HG02840 (cell line): ENCODE measurements around the gene TP53I3.
A peak's percentile ranks its signal among the peaks of the same experiment; 100 is the strongest.
"Not testable (repeated sequence)": the region's sequence is repeated elsewhere in the genome, so short reads cannot be mapped to it uniquely, and the experiment has no call there.

Experiments
- ATAC-seq: cut with Tn5 transposase; IDR thresholded peaks from one replicate; pipeline ENCODE4 v1.9.1; 2021; ENCODE audit warnings: mild to moderate bottlenecking, moderate library complexity, moderate number of reproducible peaks; ENCODE audit not compliant: unreplicated experiment, low FRiP score

The TP53I3 gene

DNA sequence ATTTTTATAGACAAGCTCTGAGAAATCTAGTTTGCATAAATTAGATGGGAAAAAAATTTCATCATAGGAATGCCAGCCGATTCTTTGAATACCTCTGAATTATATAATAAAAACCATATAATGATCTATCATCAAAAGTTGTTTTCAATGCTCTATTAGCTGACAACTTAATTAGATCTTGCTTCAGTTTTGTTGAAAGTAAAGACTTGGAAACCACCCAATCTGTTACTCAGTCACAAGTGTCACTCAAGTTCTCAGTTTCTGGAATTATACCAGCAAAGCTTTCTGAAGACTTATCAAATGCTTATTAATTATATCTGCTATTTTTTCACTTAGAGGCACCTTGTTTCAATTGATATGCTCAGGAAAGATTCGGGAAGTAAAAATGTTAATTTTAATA is 17.4 kb upstream of the TP53I3 start:
- ATAC-seq, result no peak

DNA sequence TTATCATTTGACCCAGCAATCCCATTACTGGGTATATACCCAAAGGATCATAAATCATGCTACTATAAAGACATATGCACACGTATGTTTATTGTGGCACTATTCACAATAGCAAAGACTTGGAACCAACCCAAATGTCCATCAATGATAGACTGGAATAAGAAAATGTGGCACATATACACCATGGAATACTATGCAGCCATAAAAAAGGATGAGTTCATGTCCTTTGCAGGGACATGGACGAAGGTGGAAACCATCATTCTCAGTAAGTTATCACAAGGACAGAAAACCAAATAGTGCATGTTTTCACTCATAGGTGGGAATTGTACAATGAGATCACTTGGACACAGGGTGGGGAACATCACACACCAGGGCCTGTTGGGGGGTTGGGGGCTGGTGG is 16.1 kb upstream of the TP53I3 start:
- ATAC-seq, result not testable (repeated sequence)

- not testable (repeated sequence) for ATAC-seq
Measured at GRCh38 chr2:24095171-24095677, 10.6 kb upstream of the TP53I3 start.

- not testable (repeated sequence) for ATAC-seq
Measured at GRCh38 chr2:24093270-24093669, 8.6 kb upstream of the TP53I3 start.

DNA sequence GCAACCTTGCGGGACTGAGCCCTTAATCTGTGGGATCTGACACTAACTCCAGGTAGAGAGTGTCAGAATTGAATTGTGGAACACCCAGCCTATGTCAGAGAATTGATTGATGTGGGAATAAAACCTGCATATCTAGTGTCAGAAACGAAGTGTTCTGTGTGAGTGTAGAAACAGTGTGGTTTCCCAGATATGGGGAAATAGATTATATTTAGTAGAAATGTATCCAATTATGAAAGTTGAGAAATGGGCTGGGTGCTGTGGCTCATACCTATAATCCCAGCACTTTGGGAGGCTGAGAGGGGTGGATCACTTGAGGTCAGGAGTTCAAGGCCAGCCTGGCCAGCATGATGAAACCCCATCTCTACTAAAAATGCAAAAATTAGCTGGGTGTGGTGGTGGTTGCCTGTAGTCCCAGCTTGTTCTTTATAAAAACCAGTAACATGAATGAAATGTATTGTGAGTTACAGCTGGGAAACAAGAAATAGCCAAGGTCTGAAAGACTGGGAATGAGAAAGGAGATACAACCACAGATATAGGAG is 4.3 kb upstream of the TP53I3 start:
- no peak for ATAC-seq

GRCh38 chr2:24087032-24087431 is 2.4 kb upstream of the TP53I3 start:
- ATAC-seq, result no peak

DNA sequence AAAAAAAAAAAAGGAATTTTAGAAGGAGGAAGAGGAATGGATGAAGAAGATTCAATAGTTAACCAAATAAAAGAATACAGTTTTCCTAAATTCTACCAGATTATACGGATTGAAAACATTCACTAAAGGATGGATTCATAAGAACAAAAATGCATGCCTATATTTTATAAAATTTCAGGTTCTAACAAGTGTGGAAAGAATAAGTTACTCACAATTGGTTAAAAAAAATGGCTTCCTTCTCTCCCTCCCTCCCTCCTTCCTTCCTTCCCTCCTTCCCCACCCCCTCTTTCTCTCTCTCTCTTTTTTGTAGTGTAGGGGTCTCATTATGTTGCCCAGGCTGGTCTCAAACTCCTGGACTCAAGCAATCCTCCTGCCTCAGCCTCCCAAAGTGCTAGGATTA is 1.6 kb upstream of the TP53I3 start:
- ATAC-seq, result no peak

DNA sequence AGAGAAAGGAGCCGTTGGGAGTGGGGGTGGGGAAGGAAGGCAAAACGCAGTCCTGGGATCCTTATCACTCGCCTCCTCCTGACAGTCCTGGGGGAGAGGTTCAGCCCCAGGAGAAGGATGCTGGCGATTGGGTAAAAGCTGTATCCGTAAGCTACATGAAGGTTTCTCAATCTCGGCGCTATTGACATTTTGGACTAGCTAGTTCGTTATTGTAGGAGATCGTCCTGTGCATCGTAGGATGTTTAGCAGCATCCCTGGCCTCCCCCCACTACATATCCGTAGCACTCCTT is 511 bp upstream of the TP53I3 start:
- no peak for ATAC-seq

DNA sequence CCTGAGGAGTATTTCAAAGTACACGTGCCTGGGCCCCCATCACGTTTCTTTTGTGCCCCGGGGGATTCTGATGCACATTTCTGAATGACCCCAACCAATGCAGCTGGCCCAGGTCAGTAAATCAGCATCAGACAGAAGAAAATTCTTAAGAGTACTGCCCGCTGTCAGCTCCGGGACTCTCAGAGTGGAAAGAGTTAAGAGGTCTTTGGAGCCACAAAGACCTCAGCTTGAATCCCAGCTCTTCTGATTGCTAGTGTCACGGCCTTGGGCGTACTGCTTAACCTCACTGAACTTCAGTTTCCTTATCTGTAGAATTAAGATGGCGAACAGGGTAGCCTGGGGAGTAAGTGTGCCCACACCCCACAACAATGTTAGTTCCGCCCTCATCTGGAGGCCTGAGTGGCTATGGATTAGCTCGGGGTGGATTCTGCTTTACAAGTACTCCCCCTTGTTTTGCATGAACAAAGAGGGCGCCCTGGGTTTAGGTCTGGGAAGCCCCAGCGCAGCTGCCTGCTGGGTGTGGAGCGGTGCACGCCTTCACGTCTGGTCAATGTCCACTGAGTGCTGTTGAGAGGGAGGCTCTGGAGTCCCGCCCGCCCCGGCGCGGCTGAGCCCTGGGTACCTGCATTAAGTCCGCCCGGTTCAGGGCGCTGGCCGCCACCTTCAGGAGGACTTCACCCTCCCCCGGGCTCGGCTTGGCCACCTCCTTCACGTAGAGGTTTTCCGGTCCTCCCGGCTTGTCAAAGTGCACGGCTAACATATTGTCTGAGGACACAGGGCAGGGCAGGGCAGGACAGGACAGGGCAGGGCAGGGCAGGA is 858 bp downstream of the TP53I3 start:
- ATAC-seq, result peak; percentile 58

DNA sequence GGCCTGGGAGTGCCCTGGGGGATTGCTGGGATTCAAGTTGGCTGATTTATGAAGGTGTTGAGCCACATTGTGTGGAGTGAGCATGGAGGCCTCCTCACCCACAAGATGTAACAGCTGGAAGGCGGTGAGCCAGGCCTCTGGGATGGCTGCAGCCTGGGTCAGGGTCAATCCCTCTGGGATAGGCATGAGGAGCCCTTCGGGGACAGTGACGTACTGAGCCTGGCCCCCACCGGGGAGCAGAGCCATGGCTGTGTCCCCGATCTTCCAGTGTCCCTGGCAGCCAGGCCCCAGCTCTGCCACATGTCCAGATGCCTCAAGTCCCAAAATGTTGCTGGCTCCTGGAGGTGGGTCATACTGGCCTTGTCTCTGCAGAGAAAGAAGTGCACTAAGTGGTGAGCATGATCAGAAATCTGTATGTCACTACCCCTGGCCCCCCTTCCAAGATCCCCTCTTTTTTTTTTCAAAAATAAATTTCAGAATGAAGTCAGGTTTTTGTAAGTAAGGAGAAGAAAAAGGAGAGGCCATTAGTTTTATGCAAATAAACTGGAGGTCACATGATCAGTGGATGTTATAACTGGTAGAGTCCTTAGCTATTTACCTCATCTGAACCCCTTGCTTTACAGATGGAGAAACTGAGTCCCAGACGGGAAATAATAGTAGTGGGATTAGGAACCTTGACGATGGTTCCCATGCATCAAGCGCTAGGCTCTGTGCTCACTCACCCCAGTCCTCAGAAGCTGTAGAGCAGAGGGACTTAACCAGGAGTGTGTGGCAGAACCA is 1.7 kb downstream of the TP53I3 start:
- ATAC-seq, result no peak

DNA sequence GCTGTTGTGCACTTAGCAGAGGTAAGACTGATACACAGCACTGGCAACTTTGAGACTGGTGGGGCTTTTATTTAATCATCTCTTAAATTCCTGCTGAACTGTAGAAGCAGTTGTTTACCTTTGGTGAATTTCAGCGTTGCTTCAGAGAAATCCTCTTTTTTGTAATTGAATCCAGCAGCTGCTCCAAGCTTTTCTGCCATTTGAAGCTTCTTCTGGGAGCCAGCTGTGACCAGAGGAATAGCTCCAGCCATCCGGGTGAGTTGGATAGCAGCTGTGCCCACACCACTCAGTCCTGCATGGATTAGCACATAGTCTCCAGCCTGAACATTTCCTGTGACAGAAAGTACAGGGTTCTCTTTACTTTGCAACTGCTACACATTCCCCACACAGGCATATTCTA is 3.9 kb downstream of the TP53I3 start:
- no peak for ATAC-seq

GRCh38 chr2:24077879-24078278 is 6.8 kb downstream of the TP53I3 start:
- no peak for ATAC-seq

- ATAC-seq, result no peak
Measured at GRCh38 chr2:24077535-24077877, 7.1 kb downstream of the TP53I3 start.

GRCh38 chr2:24076849-24077534 is 7.6 kb downstream of the TP53I3 start:
- ATAC-seq, result no peak

- ATAC-seq, result peak; percentile 96
Measured at GRCh38 chr2:24075915-24076848, 8.5 kb downstream of the TP53I3 start, which contains the start of gene SF3B6. SF3B6 (minus strand) TSS chr2:24076326; CDS start chr2:24076229, 97 bp downstream.

DNA sequence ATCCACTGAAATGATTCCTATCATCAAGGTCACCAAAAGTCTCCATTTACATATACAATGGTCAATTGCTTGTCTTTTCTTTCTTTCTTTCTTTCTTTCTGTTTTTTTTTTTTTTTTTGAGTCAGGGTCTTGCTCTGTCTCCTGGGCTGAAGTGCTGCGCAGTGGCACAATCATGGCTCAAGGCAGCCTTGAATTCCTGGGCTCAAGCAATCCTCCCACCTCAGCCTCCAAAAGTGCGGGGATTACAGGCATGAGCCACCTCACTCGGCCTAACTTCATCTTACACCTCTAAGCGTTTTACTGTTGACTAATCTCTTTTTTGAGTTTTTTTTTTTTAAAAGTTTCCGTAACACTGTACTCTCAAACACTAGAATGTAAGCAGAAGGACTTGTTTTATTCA is 9.4 kb downstream of the TP53I3 start:
- no peak for ATAC-seq

DNA sequence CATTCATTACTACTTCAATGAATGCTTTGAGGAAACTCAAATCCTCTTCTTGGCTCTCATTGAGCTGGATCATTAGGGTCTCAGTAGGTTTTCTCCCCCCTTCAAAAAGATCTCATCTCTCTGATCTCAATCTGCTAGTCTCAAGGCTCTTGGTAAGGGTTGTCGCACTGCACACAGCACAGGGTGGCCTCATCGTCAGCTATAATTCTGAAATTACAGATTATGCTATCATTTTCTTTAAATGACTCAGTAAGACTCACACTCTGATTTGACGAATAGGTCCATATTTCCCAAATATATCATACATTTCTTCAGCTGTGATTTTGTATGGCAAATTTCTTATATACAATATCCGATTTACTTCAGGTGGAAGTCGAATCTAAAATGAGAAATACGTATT is 10.8 kb downstream of the TP53I3 start:
- no peak for ATAC-seq

GRCh38 chr2:24072259-24072658 is 12.4 kb downstream of the TP53I3 start:
- ATAC-seq, result no peak

DNA sequence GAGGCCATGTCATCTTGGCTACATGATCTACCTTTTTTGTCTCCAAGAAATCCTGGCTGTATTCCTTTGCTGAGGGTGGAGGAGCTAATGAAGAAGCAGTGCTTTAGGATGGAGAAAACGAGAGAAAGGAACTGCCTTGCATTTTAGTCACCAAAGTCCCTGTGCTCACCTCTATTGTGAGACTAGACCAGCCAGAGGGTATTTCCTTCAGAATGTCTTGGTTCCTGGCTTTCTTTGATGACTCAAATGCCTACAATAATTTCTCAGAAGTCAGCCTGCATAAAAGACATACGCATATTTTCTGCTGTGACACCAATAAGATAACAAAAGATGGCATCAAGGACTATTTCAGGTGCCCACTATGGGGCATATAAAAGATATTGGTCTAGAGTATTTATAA is 19.3 kb downstream of the TP53I3 start:
- no peak for ATAC-seq
